HG03159 (cell line): ENCODE results near the gene RILPL2.
A peak's percentile ranks its signal among the peaks of the same experiment; 100 is the strongest.
"Not testable (repeated sequence)": the region's sequence is repeated elsewhere in the genome, so short reads cannot be mapped to it uniquely, and the experiment has no call there.

Experiments
- ATAC-seq: cut with Tn5 transposase; IDR thresholded peaks from one replicate; pipeline ENCODE4 v1.9.1; 2021; ENCODE audit warnings: mild to moderate bottlenecking, moderate library complexity; ENCODE audit not compliant: unreplicated experiment

The RILPL2 gene

DNA sequence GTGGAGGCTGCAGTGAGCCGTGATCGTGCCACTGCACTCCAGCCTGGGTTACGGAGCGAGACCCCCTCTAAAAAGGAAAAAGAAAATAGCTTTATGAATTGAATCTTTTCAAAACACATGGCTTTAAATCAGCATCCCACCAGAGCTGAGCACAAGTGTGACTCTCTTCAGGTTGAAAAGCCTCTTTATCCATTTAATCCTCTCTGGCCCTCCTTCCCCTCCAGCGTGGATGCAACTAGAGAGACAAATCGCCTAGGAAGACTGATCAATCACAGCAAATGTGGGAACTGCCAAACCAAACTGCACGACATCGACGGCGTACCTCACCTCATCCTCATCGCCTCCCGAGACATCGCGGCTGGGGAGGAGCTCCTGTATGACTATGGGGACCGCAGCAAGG is 29.2 kb downstream of the RILPL2 start:
- not testable (repeated sequence) for ATAC-seq

DNA sequence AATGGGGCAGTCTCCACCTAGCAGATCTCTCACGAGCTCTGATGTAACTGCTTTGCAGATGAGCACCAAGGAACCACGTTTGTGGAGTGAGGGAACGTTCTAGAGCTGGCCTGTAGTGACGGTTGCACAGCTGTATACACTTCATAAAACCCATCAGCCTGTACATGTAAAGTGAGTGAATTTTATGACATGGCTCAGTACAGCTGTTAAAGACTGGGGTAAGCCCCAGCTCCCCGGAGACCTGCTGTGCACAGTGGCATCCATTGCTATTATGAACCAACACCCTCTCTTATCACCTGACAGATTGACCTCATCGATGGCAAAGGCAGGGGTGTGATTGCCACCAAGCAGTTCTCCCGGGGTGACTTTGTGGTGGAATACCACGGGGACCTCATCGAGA is 31.9 kb downstream of the RILPL2 start:
- no peak for ATAC-seq

- ATAC-seq = no peak
Measured at GRCh38 chr12:123401753-123402683, 34.5 kb downstream of the RILPL2 start.

DNA sequence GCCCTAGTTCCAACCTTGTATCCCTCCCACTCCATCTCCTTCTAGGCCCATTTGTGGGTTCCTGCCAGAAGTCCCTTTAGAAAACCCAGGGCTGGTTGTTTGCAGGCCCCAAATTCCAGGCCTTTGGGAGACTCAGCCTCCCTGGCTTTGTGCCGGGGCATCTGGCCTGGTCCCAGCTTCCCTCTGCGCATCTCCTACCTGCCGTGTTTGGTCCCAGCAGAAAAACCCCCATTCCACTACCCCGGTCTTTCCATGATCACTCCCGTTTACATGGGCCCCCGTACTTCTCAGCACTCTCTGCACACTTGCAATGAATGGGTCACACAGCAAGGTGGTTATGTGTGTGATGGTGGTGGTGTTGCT is 37.2 kb downstream of the RILPL2 start:
- ATAC-seq = no peak

- no peak for ATAC-seq
Measured at GRCh38 chr12:123398550-123399254, 37.8 kb downstream of the RILPL2 start.

- ATAC-seq = no peak
Measured at GRCh38 chr12:123398177-123398549, 38.3 kb downstream of the RILPL2 start.

- ATAC-seq = no peak
Measured at GRCh38 chr12:123397400-123397799, 39.1 kb downstream of the RILPL2 start.

DNA sequence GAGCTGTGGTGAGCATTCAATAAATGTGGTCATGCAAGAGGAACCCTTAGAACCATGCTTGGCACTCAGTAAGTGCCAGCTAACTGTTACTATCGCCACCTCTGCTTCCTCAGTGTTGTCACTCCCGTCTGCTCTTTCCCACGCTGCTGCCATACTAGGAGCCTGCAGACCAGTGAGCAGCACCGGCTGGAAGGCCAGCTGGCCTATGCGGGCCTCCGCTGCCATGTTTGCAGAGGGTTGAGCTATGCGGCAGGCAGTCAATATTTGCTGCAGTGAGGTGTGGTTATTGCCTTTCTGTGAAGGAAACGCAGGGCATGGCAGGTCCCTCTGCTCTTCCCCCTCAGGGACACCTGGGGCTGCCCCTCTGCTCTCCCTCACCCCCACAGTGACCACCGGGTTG is 39.5 kb downstream of the RILPL2 start:
- ATAC-seq = no peak

GRCh38 chr12:123396543-123396942 is 39.9 kb downstream of the RILPL2 start:
- no peak for ATAC-seq

- no peak for ATAC-seq
Measured at GRCh38 chr12:123395236-123395635, 41.2 kb downstream of the RILPL2 start.

GRCh38 chr12:123393747-123394146 is 42.7 kb downstream of the RILPL2 start:
- no peak for ATAC-seq

DNA sequence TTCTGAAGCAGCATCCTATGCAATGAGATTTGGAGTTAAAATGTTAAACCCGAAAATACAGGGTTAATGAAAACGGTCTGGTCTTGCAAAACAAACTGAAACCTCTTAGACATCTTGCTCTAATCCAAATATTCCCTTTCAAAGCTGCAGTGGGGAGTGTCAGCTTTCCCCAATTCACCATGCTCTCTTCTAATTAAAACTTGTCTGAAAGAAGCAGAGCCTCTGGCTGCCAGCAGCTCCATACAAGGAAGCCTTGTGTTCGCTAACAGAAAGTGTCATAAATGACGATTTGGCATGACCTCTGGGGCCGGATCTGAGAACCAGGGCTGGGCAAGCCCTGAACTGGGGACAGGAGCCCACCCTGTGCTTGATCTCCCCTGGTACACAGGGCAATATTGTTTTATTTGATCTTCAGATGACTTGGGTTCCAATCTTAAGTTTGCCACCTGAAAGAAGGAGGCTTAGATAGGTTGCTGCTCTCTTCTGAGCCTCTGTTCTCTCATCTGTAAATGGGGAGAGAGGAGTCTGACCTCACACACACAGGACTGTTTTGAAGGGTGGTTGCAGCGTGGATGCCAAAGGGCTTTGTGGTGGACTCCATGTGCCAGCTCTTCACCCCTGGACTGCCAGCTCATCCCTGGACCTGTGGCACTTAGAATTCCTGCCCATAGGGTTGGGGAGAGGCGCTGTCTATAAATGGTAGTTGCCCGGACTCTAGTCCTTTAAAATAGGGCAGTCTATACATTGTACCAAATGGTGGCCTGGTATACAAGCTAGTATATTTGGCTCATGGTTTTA is 44.7 kb downstream of the RILPL2 start:
- ATAC-seq = no peak

DNA sequence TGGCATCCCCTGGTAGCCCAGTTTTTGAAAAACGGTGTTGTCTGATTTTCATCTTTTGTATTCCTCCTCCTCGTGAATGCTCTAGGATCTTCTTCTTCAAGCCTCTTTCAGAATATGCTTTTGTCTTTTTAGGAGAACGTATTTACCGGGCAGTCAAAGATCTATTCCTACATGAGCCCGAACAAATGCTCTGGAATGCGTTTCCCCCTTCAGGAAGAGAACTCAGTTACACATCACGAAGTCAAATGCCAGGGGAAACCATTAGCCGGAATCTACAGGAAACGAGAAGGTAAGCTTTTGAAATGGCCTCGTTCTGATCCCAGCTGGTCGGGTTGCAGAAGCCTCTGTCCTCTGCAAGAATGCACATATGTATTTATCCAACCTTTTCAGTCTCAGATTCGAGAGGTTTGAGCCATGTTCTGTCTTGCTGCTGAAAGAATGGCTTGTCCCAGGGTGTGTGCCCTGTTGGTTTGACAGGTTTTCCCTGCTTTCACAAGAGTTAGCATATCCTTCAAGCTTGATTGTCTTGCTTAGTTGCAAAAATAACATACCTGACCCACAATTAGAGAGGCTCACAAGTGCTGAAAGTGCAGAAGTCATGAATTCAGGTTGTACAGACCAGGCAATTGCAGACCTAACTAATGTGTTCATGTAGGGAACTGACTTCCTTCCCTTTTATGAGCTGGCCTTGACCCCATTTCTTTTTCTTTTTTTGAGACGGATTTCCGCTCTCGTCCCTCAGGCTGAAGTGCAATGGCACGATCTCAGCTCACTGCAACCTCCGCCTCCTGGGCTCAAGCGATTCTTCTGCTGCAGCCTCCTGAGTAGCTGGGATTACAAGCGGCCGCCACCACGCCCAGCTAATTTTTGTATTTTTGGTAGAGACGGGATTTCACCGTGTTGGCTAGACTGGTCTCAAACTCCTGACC is 45.7 kb downstream of the RILPL2 start:
- ATAC-seq = no peak

- ATAC-seq = peak; percentile 25
Measured at GRCh38 chr12:123389560-123390351, 46.7 kb downstream of the RILPL2 start.

DNA sequence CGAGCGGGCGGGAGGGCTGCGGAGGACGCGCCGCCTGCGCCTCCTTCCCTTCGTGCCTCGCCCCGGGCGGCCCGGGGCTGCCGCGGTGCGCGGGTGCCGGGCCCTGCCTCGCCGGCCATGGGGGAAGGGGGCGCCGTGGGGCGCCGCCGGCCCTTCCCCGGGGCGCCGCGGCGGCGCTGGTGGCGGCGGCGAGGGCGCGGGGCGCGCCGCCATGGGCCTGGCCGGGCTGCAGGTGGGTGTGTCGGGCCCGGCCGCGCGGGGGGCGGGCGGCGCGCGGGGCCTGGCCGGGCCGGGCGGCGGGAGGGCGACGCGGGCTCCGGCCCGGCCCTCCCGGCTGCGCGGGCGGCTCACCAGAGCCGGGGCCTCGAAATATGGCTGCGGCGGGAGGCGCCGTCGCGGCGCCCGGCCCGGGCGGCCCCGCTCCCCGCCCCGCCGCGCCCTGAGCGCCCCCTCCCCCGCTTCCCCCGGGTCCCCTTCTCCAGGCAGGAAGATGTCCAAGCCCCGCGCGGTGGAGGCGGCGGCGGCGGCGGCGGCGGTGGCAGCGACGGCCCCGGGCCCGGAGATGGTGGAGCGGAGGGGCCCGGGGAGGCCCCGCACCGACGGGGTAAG is 47.4 kb downstream of the RILPL2 start:
- peak; percentile 22 for ATAC-seq

DNA sequence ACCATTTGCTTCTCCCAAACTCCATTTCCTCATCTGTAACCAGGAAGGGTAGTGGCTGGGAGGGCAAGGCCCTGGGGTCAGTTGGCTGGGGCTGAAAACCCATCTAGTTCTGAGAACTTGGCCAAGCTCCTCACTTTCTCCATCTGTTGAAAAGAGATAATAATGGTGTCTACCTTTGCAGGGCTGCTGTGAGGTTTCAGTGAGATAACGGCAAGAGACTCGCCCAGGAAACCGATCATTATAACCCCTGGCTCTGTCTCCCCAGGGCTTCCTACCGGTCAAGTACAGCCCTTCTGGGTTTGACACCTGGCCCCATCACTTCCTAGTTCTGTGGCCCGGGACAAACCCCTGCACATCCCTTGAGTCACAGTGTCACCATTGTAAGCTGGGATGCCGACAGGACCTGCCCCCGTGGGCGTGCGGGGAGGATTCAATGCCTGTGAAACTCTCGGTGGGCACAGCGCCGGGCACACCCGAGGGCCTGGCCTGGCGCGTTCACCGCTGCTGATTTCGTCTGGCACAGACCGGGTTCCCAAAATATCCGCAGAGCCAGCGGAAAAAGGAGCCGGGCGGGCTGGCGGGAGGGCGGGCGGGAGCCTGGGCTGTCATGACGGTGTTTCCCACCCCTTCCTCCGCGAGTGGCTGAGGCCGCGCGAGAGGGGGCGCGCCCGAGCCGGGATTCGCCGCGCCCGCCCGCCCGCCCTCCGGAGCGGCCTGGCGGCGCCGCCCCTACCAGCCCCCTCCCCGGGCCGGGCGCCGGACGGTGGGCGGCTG is 48.1 kb downstream of the RILPL2 start:
- peak; percentile 39 for ATAC-seq

- ATAC-seq = no peak
Measured at GRCh38 chr12:123387508-123388176, 48.8 kb downstream of the RILPL2 start.

DNA sequence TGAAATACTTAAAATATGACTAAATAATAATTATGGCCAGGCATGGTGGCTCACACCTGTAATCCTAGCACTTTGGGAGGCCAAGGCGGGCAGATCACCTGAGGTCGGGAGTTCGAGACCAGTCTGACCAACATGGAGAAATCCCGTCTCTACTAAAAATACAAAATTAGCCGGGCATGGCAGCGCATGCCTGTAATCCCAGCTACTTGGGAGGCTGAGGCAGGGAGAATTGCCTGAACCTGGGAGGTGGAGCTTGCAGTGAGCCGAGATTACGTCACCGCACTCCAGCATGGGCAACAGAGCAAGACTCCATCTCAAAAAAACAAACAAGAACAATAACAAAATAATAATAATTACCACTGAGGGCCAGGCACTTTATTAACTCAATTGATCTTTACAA is 50.9 kb downstream of the RILPL2 start:
- ATAC-seq = not testable (repeated sequence)
